Neural cell (in vitro differentiated cells): ENCODE data around the gene PIP4K2A. TPM values are rescaled to one million over a fixed set of nuclear protein-coding genes. Genes with fewer than 3 reads are reported as not detected.

ENCODE experiments used
- H2AFZ ChIP-seq: fragments of 200-600, 300-800 bp; sonication (generic), shearing (Covaris generic); 2 replicates; pipeline ENCODE4 v1.6.0; 2014; ENCODE audit warnings: low read depth, mild to moderate bottlenecking, antibody characterized with exemption, low read length, moderate library complexity
- H3F3A ChIP-seq: fragments of 200-600 bp; shearing (Covaris generic); 2 replicates; pipeline ENCODE4 v1.6.1; 2016; ENCODE audit warnings: mild to moderate bottlenecking, moderate library complexity, mixed read lengths, antibody characterized with exemption, low read length; ENCODE audit not compliant: insufficient read depth, poor library complexity, severe bottlenecking
- H3K27ac ChIP-seq: fragments of 200-600, 300-800 bp; sonication (generic), shearing (Covaris generic); 2 replicates; pipeline ENCODE4 v1.5.1; 2014; ENCODE audit warnings: mild to moderate bottlenecking, low read length, moderate library complexity
- H3K27me3 ChIP-seq: fragments of 300-800, 200-600 bp; sonication (generic), shearing (Covaris generic); 2 replicates; pipeline ENCODE4 v1.6.0; 2014; ENCODE audit warnings: mild to moderate bottlenecking, low read depth, low read length, moderate library complexity; ENCODE audit not compliant: insufficient read depth
- H3K36me3 ChIP-seq: fragments of 300-800, 200-600 bp; sonication (generic), shearing (Covaris generic); 2 replicates; pipeline ENCODE4 v1.5.1; 2014; ENCODE audit warnings: mild to moderate bottlenecking, antibody characterized with exemption, low read length, moderate library complexity; ENCODE audit not compliant: insufficient read depth
- H3K4me2 ChIP-seq: fragments of 300-800, 200-600 bp; sonication (generic), shearing (Covaris generic); 2 replicates; pipeline ENCODE4 v1.6.0; 2014; ENCODE audit warnings: mild to moderate bottlenecking, low read length
- H3K4me3 ChIP-seq: fragments of 300-800, 200-600 bp; sonication (generic), shearing (Covaris generic); 2 replicates; pipeline ENCODE4 v1.5.1; 2014; ENCODE audit warnings: mild to moderate bottlenecking, low read length, moderate library complexity
- H3K79me2 ChIP-seq: fragments of 200-600 bp; shearing (Covaris generic); replicated peaks from 2 replicates; pipeline ENCODE4 v1.6.0; 2014; ENCODE audit warnings: mild to moderate bottlenecking, low read length, moderate library complexity; ENCODE audit not compliant: insufficient read depth
- H3K9ac ChIP-seq: fragments of 300-800, 200-600 bp; sonication (generic), shearing (Covaris generic); 2 replicates; pipeline ENCODE4 v1.6.1; 2016; ENCODE audit warnings: mild to moderate bottlenecking, low read length, mixed read lengths
- H3K9me2 ChIP-seq: fragments of 200-600 bp; shearing (Covaris generic); 2 replicates; pipeline ENCODE4 v1.6.1; 2016; ENCODE audit warnings: mild to moderate bottlenecking, low read length, mixed read lengths; ENCODE audit not compliant: insufficient read depth
- H3K9me3 ChIP-seq: fragments of 200-600, 300-800 bp; sonication (generic), shearing (Covaris generic); 2 replicates; pipeline ENCODE4 v1.6.1; 2016; ENCODE audit warnings: mild to moderate bottlenecking, mixed run types, low read length, moderate library complexity, mixed read lengths
- H4K20me1 ChIP-seq: fragments of 200-600 bp; shearing (Covaris generic); 2 replicates; pipeline ENCODE4 v1.6.1; 2016; ENCODE audit warnings: mild to moderate bottlenecking, mixed run types; ENCODE audit not compliant: insufficient read depth
- MXI1 ChIP-seq: fragments of 450-650 bp; conservative IDR thresholded peaks from 2 replicates; pipeline ENCODE4 v1.6.1; 2014; ENCODE audit warnings: antibody characterized with exemption, mild to moderate bottlenecking; ENCODE audit not compliant: poor library complexity, severe bottlenecking
- RAD21 ChIP-seq: fragments of 450-650 bp; conservative IDR thresholded peaks from 2 replicates; pipeline ENCODE4 v1.6.1; 2014; ENCODE audit warnings: antibody characterized with exemption, mild to moderate bottlenecking, moderate library complexity
- REST ChIP-seq: IDR thresholded peaks from 2 replicates; pipeline ENCODE4 v1.6.1; 2012; ENCODE audit warnings: borderline replicate concordance
- TAF1 ChIP-seq: IDR thresholded peaks from 2 replicates; pipeline ENCODE4 v1.6.1; 2012; ENCODE audit warnings: low read depth
- polyA plus RNA-seq: library from polyadenylated mRNA; depleted of rRNA; stranded (reverse); fragments of >200 nt; gene quantifications from 2 replicates; pipeline ENCODE4 v1.2.3, GENCODE V29; 2014

Gene PIP4K2A
- polyA plus RNA-seq, 1 donor from 2014 or later: 12.6 TPM

GRCh38 chr10:22713853-22714478 lies 412 bp downstream of the PIP4K2A start:
- no peak overlapping the region for H3K4me2 ChIP-seq
- H3K9me3 ChIP-seq: no peaks in the 10 kb centered on the region
- H4K20me1 ChIP-seq: no peaks in the 10 kb centered on the region
- H3K36me3 ChIP-seq: no peaks in the 10 kb centered on the region
- peak overlapping the region; percentile 56 for H2AFZ ChIP-seq
- TF ChIP-seq REST (no peak), MXI1 (peak; percentile 26)
- peaks cover 32% of the 10 kb centered on the region for H3K79me2 ChIP-seq
- H3F3A ChIP-seq: no peaks in the 10 kb centered on the region
- H3K4me3 ChIP-seq: peak overlapping the region; percentile 95
- H3K27me3 ChIP-seq: no peaks in the 10 kb centered on the region
- no peaks in the 10 kb centered on the region for H3K9me2 ChIP-seq
- no peak overlapping the region for H3K27ac ChIP-seq
- peak overlapping the region; percentile 68 for H3K9ac ChIP-seq

- H2AFZ ChIP-seq: peak overlapping the region; percentile 56
- H3K9me2 ChIP-seq: no peaks in the 10 kb centered on the region
- H3K4me3 ChIP-seq: peak overlapping the region; percentile 95
- peak overlapping the region; percentile 81 for H3K4me2 ChIP-seq
- peak overlapping the region; percentile 68 for H3K9ac ChIP-seq
- no peaks in the 10 kb centered on the region for H4K20me1 ChIP-seq
- no peaks in the 10 kb centered on the region for H3F3A ChIP-seq
- H3K27ac ChIP-seq: no peak overlapping the region
- no peaks in the 10 kb centered on the region for H3K36me3 ChIP-seq
- peaks cover 36% of the 10 kb centered on the region for H3K79me2 ChIP-seq
- TF ChIP-seq TAF1: no peak
- TF ChIP-seq REST: no peak
- TF ChIP-seq RAD21: peak; percentile 15
- H3K27me3 ChIP-seq: no peaks in the 10 kb centered on the region
- H3K9me3 ChIP-seq: no peaks in the 10 kb centered on the region
Observed at GRCh38 chr10:22712956-22713852, 1.2 kb downstream of the PIP4K2A start.
